Uterus (tissue), 4 donors: ENCODE data around the gene P2RX2. TPM values are rescaled to one million over a fixed set of nuclear protein-coding genes. Genes with fewer than 3 reads are reported as not detected.

Experiments used
- DNase-seq, 2 donors: peaks; one replicate each; pipeline ENCODE4 v3.0.0-alpha.2; 2019 to 2020
- H3K27ac ChIP-seq, 2 donors: fragments of 200-600 bp; sonication (generic); 1 replicate in 1 of 2; 2 replicates in 1 of 2; pipeline ENCODE4 v1.5.1; 2016 to 2018
- H3K27me3 ChIP-seq, 2 donors: fragments of 200-600 bp; sonication (generic); one replicate each; pipeline ENCODE4 v1.5.1; 2018 to 2019; ENCODE audit warnings: control low read depth in 1 of 2
- H3K36me3 ChIP-seq, 2 donors: fragments of 200-600 bp; sonication (generic); one replicate each; pipeline ENCODE4 v1.5.1; 2019; ENCODE audit warnings: control low read depth in 1 of 2
- H3K4me1 ChIP-seq, 2 donors: fragments of 200-600 bp; sonication (generic); one replicate each; pipeline ENCODE4 v1.5.1; 2018 to 2019; ENCODE audit warnings: control low read depth in 1 of 2
- H3K4me3 ChIP-seq, 2 donors: fragments of 200-600 bp; sonication (generic); 1 replicate in 1 of 2; 2 replicates in 1 of 2; pipeline ENCODE4 v1.5.1; 2018 to 2019; ENCODE audit warnings: mild to moderate bottlenecking in 1 of 2
- H3K9me3 ChIP-seq, 2 donors: fragments of 200-600 bp; sonication (generic); one replicate each; pipeline ENCODE4 v1.5.1; 2019; ENCODE audit warnings: control low read depth in 1 of 2
- CTCF ChIP-seq, 4 experiments: fragments of 200-600 bp in 2 of 4; fragments of 450-650 bp in 2 of 4; sonication (generic) in 2 of 4; IDR thresholded peaks; one replicate each; pipeline ENCODE4 v1.5.1; 2016 to 2019; ENCODE audit warnings: antibody characterized with exemption in 4 of 4, mild to moderate bottlenecking in 2 of 4, moderate library complexity in 1 of 4
- POLR2A ChIP-seq, 2 donors: fragments of 450-650 bp; IDR thresholded peaks; one replicate each; pipeline ENCODE4 v1.6.1; 2016; ENCODE audit warnings: antibody characterized with exemption in 2 of 2, mild to moderate bottlenecking in 1 of 2, moderate library complexity in 1 of 2
- intact Hi-C: fragments of 100-400 bp; cut with DNase I; formaldehyde crosslinking; loops from one replicate; pipeline ENCODE4 v1.15.1; 2023; ENCODE audit warnings: low total_unique reads
- total RNA-seq, 4 donors: library from RNA; depleted of rRNA in 3 of 4; stranded (reverse); fragments of >200 nt in 3 of 4; gene quantifications; one replicate each; pipeline versions ENCODE4 v1.1.0 to v1.2.4, GENCODE V29; 2014 to 2023
- donor health status: DM: yes; HTN: yes; CAD: no.

P2RX2 gene
- total RNA-seq, 4 donors from 2014 or later, result not detected

- intact Hi-C loops, result no loop called here
- H3K36me3 ChIP-seq, result no peaks in the 10 kb centered on the region
- no peak for TF ChIP-seq POLR2A (IDR thresholded peaks at IDR 0.05)
- no peak for TF ChIP-seq CTCF (IDR thresholded peaks at IDR 0.05)
- DNase-seq, result no peak
- peak overlapping the region; percentile 10 to 21 for H3K4me3 ChIP-seq
- peak overlapping the region; percentile 48 to 76 for H3K27ac ChIP-seq
- H3K9me3 ChIP-seq, result no peaks in the 10 kb centered on the region
- no peaks in the 10 kb centered on the region for H3K4me1 ChIP-seq
- peaks cover 0 to 9% of the 10 kb centered on the region in 2 donors for H3K27me3 ChIP-seq
These were observed 14.4 kb upstream of the P2RX2 start for GRCh38 chr12:132604151-132604618.

GRCh38 chr12:132604668-132605441 lies 13.7 kb upstream of the P2RX2 start:
- intact Hi-C loops, result no loop called here
- H3K36me3 ChIP-seq, result no peaks in the 10 kb centered on the region
- H3K4me1 ChIP-seq, result no peaks in the 10 kb centered on the region
- H3K27me3 ChIP-seq, result peaks cover 0 to 9% of the 10 kb centered on the region in 2 donors
- H3K9me3 ChIP-seq, result no peaks in the 10 kb centered on the region
- no peak overlapping the region for H3K4me3 ChIP-seq
- no peak for TF ChIP-seq POLR2A (IDR thresholded peaks at IDR 0.05)
- no peak for TF ChIP-seq CTCF (IDR thresholded peaks at IDR 0.05)
- H3K27ac ChIP-seq, result no peak overlapping the region
- DNase-seq, result no peak

GRCh38 chr12:132605892-132606291 lies 12.7 kb upstream of the P2RX2 start:
- no peak overlapping the region for H3K27ac ChIP-seq
- no peak for DNase-seq
- no peaks in the 10 kb centered on the region for H3K9me3 ChIP-seq
- H3K4me3 ChIP-seq, result no peak overlapping the region
- TF ChIP-seq CTCF (IDR thresholded peaks at IDR 0.05) (no peak), POLR2A (IDR thresholded peaks at IDR 0.05) (no peak)
- no peaks in the 10 kb centered on the region for H3K36me3 ChIP-seq
- H3K4me1 ChIP-seq, result peaks cover 0 to 4% of the 10 kb centered on the region in 2 donors
- H3K27me3 ChIP-seq, result peaks cover 0 to 9% of the 10 kb centered on the region in 2 donors
- intact Hi-C loops, result no loop called here

GRCh38 chr12:132606466-132606865 lies 12.1 kb upstream of the P2RX2 start:
- Histone ChIP-seq H3K4me1 (peaks cover 0 to 5% of the 10 kb centered on the region in 2 donors), H3K9me3 (no peaks in the 10 kb centered on the region), H3K27ac (no peak overlapping the region), H3K4me3 (no peak overlapping the region), H3K27me3 (peaks cover 0 to 9% of the 10 kb centered on the region in 2 donors), H3K36me3 (no peaks in the 10 kb centered on the region)
- intact Hi-C loops, result no loop called here
- DNase-seq, result no peak
- no peak for TF ChIP-seq POLR2A (IDR thresholded peaks at IDR 0.05)
- no peak for TF ChIP-seq CTCF (IDR thresholded peaks at IDR 0.05)

GRCh38 chr12:132606927-132607326 lies 11.6 kb upstream of the P2RX2 start:
- intact Hi-C loops, result no loop called here
- H3K9me3 ChIP-seq, result no peaks in the 10 kb centered on the region
- peaks cover 0 to 5% of the 10 kb centered on the region in 2 donors for H3K4me1 ChIP-seq
- no peak for DNase-seq
- H3K36me3 ChIP-seq, result no peaks in the 10 kb centered on the region
- H3K27ac ChIP-seq, result no peak overlapping the region
- no peak overlapping the region for H3K4me3 ChIP-seq
- H3K27me3 ChIP-seq, result peaks cover 0 to 9% of the 10 kb centered on the region in 2 donors
- TF ChIP-seq POLR2A (IDR thresholded peaks at IDR 0.05) (no peak), CTCF (IDR thresholded peaks at IDR 0.05) (no peak)
